ENCODE data around the gene USH2A. TPM values are rescaled to one million over a fixed set of nuclear protein-coding genes. Genes with fewer than 3 reads are reported as not detected.

USH2A gene
- total RNA-seq, 1 donor from 2014 or later, result not detected

DNA sequence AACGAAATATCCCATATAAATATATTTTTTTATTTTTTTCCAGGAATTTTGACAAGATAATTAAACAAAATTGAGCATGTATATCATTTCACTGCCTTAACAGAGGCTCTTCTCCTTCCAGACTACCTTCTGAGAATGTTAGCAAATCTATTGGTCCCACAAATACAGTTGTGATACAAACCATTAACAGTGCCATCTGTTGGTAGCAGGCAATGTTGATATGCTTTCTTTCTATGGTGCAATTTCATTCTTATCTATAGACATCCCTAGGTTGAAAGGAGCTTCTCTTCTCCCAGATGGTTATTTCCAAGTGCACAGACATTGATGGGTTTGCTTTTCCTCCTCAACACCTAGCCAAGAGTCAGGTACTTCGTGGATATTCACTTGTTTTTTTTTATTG, 303.6 kb downstream of the USH2A start:
- no peak for ATAC-seq
- DNase-seq, result no peak
- Histone ChIP-seq H3K36me3 (no peaks in the 10 kb centered on the region), H3K27me3 (ENCODE audit: low read depth) (no peaks in the 10 kb centered on the region), H3K27ac (no peak overlapping the region), H3K4me3 (no peak overlapping the region), H3K9me3 (no peaks in the 10 kb centered on the region), H3K4me1 (no peaks in the 10 kb centered on the region)
- TF ChIP-seq, protein P1, sequence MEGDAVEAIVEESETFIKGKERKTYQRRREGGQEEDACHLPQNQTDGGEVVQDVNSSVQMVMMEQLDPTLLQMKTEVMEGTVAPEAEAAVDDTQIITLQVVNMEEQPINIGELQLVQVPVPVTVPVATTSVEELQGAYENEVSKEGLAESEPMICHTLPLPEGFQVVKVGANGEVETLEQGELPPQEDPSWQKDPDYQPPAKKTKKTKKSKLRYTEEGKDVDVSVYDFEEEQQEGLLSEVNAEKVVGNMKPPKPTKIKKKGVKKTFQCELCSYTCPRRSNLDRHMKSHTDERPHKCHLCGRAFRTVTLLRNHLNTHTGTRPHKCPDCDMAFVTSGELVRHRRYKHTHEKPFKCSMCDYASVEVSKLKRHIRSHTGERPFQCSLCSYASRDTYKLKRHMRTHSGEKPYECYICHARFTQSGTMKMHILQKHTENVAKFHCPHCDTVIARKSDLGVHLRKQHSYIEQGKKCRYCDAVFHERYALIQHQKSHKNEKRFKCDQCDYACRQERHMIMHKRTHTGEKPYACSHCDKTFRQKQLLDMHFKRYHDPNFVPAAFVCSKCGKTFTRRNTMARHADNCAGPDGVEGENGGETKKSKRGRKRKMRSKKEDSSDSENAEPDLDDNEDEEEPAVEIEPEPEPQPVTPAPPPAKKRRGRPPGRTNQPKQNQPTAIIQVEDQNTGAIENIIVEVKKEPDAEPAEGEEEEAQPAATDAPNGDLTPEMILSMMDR (IDR thresholded peaks at IDR 0.05), result no peak
- intact Hi-C loops (cut with DNase I), result no loop called here

DNA sequence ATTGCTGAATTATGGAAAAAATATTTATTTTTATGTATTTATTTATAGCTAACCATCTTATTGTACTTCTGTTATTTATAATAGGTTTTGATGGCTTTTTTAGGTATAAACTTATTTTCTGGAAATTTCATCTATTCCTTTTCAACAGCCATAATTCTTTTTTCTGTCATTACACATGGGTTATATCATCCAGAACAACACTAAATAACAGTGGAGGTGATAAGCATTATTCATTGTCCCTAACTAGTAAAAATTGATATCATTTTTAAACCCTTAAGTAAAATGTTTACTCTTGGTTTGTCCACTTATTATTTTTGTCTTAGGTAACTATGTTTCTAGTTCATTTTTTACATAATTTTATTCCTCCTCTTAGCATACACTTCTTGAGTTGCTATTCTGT, 309.1 kb downstream of the USH2A start:
- Histone ChIP-seq H3K4me1 (no peaks in the 10 kb centered on the region), H3K27ac (no peak overlapping the region), H3K36me3 (no peaks in the 10 kb centered on the region), H3K27me3 (ENCODE audit: low read depth) (no peaks in the 10 kb centered on the region), H3K4me3 (no peak overlapping the region), H3K9me3 (no peaks in the 10 kb centered on the region)
- DNase-seq (no peak), ATAC-seq (no peak)
- TF ChIP-seq, protein P1 (IDR thresholded peaks at IDR 0.05), result no peak
- intact Hi-C loops (cut with DNase I), result no loop called here

DNA sequence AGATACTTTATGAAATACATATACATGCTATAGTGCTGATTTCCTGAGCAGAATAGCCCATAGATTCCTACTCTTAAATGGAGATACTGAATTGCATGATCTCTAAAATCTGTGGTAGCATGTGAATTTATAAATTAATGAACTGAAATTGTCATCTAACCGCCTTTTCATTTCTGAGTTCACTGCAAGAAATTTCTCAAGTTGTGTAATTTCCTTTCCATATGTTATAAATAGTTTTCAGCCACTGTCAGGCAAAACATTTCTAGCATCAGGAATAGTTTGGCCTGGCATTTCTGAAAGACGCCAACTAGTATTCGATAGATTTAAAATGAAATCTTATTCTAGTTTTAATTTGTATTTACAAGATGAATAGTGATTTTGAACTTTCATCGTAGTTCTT, 310.1 kb downstream of the USH2A start:
- H3K4me3 ChIP-seq, result no peak overlapping the region
- intact Hi-C loops (cut with DNase I), result no loop called here
- TF ChIP-seq, protein P1 (IDR thresholded peaks at IDR 0.05), result no peak
- no peaks in the 10 kb centered on the region for H3K36me3 ChIP-seq
- no peaks in the 10 kb centered on the region for H3K4me1 ChIP-seq
- H3K27ac ChIP-seq, result no peak overlapping the region
- H3K9me3 ChIP-seq, result no peaks in the 10 kb centered on the region
- no peak for ATAC-seq
- no peaks in the 10 kb centered on the region for H3K27me3 ChIP-seq (ENCODE audit: low read depth)
- no peak for DNase-seq

DNA sequence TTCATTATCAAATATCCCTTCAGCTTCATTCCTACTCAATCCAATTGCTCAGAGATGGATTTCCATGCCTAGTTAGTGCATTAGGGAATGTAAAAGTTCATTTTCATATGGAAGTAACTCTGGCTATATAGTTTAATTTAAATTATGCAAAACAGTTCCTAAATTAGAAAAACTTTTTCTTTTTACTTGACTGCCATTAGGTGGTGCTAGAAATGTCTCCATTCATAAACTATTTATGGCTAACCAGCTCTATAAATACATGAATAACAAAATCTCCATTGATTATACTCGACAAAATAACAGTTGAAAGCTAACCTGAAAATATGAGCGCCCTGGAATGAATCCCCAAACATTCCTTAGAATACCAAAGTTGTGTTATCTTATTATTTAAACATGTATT, 311.4 kb downstream of the USH2A start:
- Histone ChIP-seq H3K4me3 (no peak overlapping the region), H3K4me1 (no peaks in the 10 kb centered on the region), H3K9me3 (no peaks in the 10 kb centered on the region), H3K36me3 (no peaks in the 10 kb centered on the region), H3K27ac (no peak overlapping the region), H3K27me3 (ENCODE audit: low read depth) (no peaks in the 10 kb centered on the region)
- intact Hi-C loops (cut with DNase I), result no loop called here
- TF ChIP-seq, protein P1 (IDR thresholded peaks at IDR 0.05), result no peak
- ATAC-seq (no peak), DNase-seq (no peak)

DNA sequence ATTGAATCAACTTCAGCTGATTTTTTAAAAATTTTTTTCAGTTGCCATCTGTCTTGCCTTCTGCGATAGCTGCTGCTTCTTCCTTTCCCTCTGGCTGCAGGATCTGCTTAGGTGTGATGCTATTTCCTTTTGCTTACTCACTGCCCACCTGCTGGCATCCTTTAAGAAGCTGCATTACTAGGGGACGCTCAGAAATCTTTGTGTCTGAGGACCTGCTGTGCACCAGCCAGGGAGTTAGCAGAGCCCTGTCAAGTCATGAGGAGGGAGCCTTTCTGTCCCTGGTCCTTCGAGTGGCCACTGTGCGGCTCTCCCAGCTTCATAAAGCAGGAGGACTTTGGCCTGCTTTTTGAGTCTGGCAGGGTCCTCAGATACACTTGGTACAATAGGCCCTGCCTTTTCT, 327.8 kb downstream of the USH2A start:
- no peaks in the 10 kb centered on the region for H3K9me3 ChIP-seq
- no peaks in the 10 kb centered on the region for H3K36me3 ChIP-seq
- TF ChIP-seq, protein P1 (IDR thresholded peaks at IDR 0.05), result no peak
- H3K27me3 ChIP-seq (ENCODE audit: low read depth), result no peaks in the 10 kb centered on the region
- no peak overlapping the region for H3K4me3 ChIP-seq
- H3K4me1 ChIP-seq, result no peaks in the 10 kb centered on the region
- intact Hi-C loops (cut with DNase I), result no loop called here
- DNase-seq (no peak), ATAC-seq (no peak)
- H3K27ac ChIP-seq, result no peak overlapping the region

DNA sequence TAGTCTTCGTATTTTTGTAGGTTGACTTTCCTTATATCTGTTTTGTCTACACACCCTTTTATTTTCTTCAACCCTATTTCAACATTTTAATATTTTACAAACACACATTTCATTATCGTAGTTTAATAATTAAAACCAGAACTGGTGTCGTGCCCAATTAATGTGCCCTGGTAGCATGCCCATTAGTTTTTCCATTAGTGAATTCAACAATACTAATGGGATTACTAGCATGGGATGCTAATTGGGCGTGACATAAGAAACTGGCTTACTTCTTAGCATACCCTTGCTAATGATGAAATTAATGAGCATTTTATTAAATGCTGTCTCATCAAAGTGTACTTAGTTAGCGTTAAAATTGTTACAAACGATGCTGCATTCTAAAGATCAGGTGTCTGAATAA, 332.7 kb downstream of the USH2A start:
- Histone ChIP-seq H3K36me3 (no peaks in the 10 kb centered on the region), H3K4me3 (no peak overlapping the region), H3K27me3 (ENCODE audit: low read depth) (no peaks in the 10 kb centered on the region), H3K27ac (no peak overlapping the region), H3K9me3 (no peaks in the 10 kb centered on the region), H3K4me1 (no peaks in the 10 kb centered on the region)
- TF ChIP-seq, protein P1 (IDR thresholded peaks at IDR 0.05), result no peak
- DNase-seq (no peak), ATAC-seq (no peak)
- intact Hi-C loops (cut with DNase I), result no loop called here

All from lower lobe of right lung (tissue), 2 donors.